GM12874 (cell line): ENCODE measurements around the gene EEF1AKMT1.

Experiments
- CTCF ChIP-seq: IDR thresholded peaks from 2 replicates; pipeline ENCODE4 v1.5.1; 2011; ENCODE audit warnings: low read depth, mild to moderate bottlenecking, control low read depth, low read length, moderate library complexity; ENCODE audit not compliant: insufficient read depth

Gene EEF1AKMT1

GRCh38 chr13:20716951-20717350 is 56.8 kb downstream of the EEF1AKMT1 start:
- TF ChIP-seq CTCF = no peak

GRCh38 chr13:20715330-20715712 is 58.4 kb downstream of the EEF1AKMT1 start:
- no peak for TF ChIP-seq CTCF

- no peak for TF ChIP-seq CTCF
Measured at GRCh38 chr13:20714563-20715329, 59.0 kb downstream of the EEF1AKMT1 start.

- TF ChIP-seq CTCF = no peak
Measured at GRCh38 chr13:20714161-20714560, 59.6 kb downstream of the EEF1AKMT1 start.

- TF ChIP-seq CTCF = no peak
Measured at GRCh38 chr13:20713751-20714150, 60.0 kb downstream of the EEF1AKMT1 start.

- TF ChIP-seq CTCF = no peak
Measured at GRCh38 chr13:20713014-20713376, 60.8 kb downstream of the EEF1AKMT1 start.

- TF ChIP-seq CTCF = no peak
Measured at GRCh38 chr13:20711301-20712044, 62.3 kb downstream of the EEF1AKMT1 start.
